Osteoblast (primary cell): Measurements from ENCODE around the gene MYO5C. TPM values are rescaled to one million over a fixed set of nuclear protein-coding genes. Genes with fewer than 3 reads are reported as not detected.

Source experiments
- DNase-seq: peaks from one replicate; pipeline ENCODE4 v3.0.0; 2011; ENCODE audit warnings: low spot score, mixed read lengths; ENCODE audit not compliant: insufficient read length; ENCODE audit errors: missing footprints
- H2AFZ ChIP-seq: 2 replicates; pipeline ENCODE4 v1.6.0; 2011; ENCODE audit warnings: mild to moderate bottlenecking, low read length
- H3K27ac ChIP-seq: 2 replicates; pipeline ENCODE4 v1.5.1; 2011; ENCODE audit warnings: mild to moderate bottlenecking, low read depth, low read length, moderate library complexity
- H3K27me3 ChIP-seq: 2 replicates; pipeline ENCODE4 v1.6.0; 2012; ENCODE audit warnings: mild to moderate bottlenecking, control low read depth, inconsistent platforms, low read length, moderate library complexity; ENCODE audit not compliant: insufficient read depth
- H3K36me3 ChIP-seq: 2 replicates; pipeline ENCODE4 v1.5.1; 2011; ENCODE audit warnings: mild to moderate bottlenecking, low read length, control low read depth, moderate library complexity; ENCODE audit not compliant: insufficient read depth
- H3K4me1 ChIP-seq: 2 replicates; pipeline ENCODE4 v1.5.1; 2011; ENCODE audit warnings: mild to moderate bottlenecking, low read length, control low read depth, moderate library complexity; ENCODE audit not compliant: insufficient read depth
- H3K4me2 ChIP-seq: 2 replicates; pipeline ENCODE4 v1.6.0; 2011; ENCODE audit warnings: mild to moderate bottlenecking, low read length; ENCODE audit not compliant: insufficient read depth
- H3K4me3 ChIP-seq: fragments of 200-600 bp; sonication (generic); 3 replicates; pipeline ENCODE4 v1.5.1; 2012; ENCODE audit warnings: mild to moderate bottlenecking, low read length, inconsistent platforms; ENCODE audit not compliant: insufficient read depth
- H3K79me2 ChIP-seq: 2 replicates; pipeline ENCODE4 v1.6.0; 2012; ENCODE audit warnings: mild to moderate bottlenecking, low read length, control low read depth, inconsistent platforms; ENCODE audit not compliant: insufficient read depth
- H3K9me3 ChIP-seq: 2 replicates; pipeline ENCODE4 v1.5.1; 2011; ENCODE audit warnings: low read depth, low read length, control low read depth
- H4K20me1 ChIP-seq: 2 replicates; pipeline ENCODE4 v1.6.0; 2012; ENCODE audit warnings: mild to moderate bottlenecking, low read length, control low read depth; ENCODE audit not compliant: insufficient read depth
- CTCF ChIP-seq: IDR thresholded peaks from 2 replicates; pipeline ENCODE4 v1.5.1; 2011; ENCODE audit warnings: mild to moderate bottlenecking, low read depth, low read length, moderate library complexity; ENCODE audit errors: extremely low read depth
- small RNA-seq: library from RNA; depleted of rRNA; stranded (forward); fragments of <200 nt; gene quantifications from one replicate; pipeline ENCODE3, GENCODE V24; 2012
- total RNA-seq: library from RNA; depleted of rRNA; stranded (reverse); fragments of >200 nt; gene quantifications from 2 replicates; pipeline ENCODE4 v1.2.3, GENCODE V29; 2012

Gene MYO5C
- total RNA-seq, 1 donor = under 0.01 TPM

DNA sequence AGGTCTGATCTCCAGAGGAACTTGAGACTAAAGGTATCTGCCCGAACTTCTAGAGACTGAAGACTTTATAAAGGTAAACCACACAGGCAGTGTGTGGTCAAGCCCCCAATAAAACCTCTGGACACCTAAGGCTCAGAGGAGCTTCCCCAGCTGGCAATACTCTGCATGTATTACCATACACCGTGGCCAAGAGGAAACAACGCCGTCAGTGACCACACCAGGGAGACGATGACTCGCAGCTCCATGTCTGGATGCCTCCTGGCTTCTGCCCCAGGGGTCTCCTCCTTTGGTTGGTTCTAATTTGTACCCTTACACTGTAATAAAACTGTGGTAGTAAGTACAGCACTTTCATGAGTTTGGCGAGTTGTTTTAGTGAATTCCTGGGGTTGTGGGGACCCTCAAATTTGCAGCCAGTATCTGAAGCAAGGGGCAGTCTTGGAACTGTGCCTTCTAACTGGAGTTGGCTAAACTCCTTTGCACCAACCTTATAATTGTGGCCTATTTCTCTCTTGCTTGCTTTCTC lies 150.9 kb downstream of the MYO5C start:
- Histone ChIP-seq H3K27ac (peak overlapping the region; percentile 72), H3K4me3 (no peak overlapping the region), H4K20me1 (no peaks in the 10 kb centered on the region), H3K27me3 (no peaks in the 10 kb centered on the region), H3K36me3 (peaks cover 3% of the 10 kb centered on the region), H3K4me2 (peak overlapping the region; percentile 44), H2AFZ (peak overlapping the region; percentile 60), H3K4me1 (peaks cover 17% of the 10 kb centered on the region), H3K79me2 (no peaks in the 10 kb centered on the region), H3K9me3 (no peaks in the 10 kb centered on the region)
- DNase-seq = peak; percentile 53
- no peak for TF ChIP-seq CTCF

- TF ChIP-seq CTCF = no peak
- peaks cover 3% of the 10 kb centered on the region for H3K36me3 ChIP-seq
- no peaks in the 10 kb centered on the region for H3K27me3 ChIP-seq
- peak overlapping the region; percentile 72 for H3K27ac ChIP-seq
- no peaks in the 10 kb centered on the region for H3K79me2 ChIP-seq
- H3K4me3 ChIP-seq = no peak overlapping the region
- H2AFZ ChIP-seq = no peak overlapping the region
- peak; percentile 94 for DNase-seq
- H4K20me1 ChIP-seq = no peaks in the 10 kb centered on the region
- H3K4me1 ChIP-seq = peaks cover 17% of the 10 kb centered on the region
- H3K9me3 ChIP-seq = no peaks in the 10 kb centered on the region
- H3K4me2 ChIP-seq = peak overlapping the region; percentile 44
Observed at GRCh38 chr15:52143873-52144272, 151.7 kb downstream of the MYO5C start.

Small RNA genes within 50 kb of the gene (small RNA-seq; reads per million reads assigned to genes)
- not detected for gene MIR1266
- gene RF00019 = not detected

Other genes starting within 250 kb of the MYO5C start
- gene BCL2L10, start 183.0 kb downstream of the MYO5C start, total RNA-seq = not detected in 2 replicates
- 26.4 and 30.4 TPM in 2 replicates for gene GNB5, start 104.4 kb downstream of the MYO5C start, total RNA-seq
- gene MYO5A, start 233.1 kb upstream of the MYO5C start, total RNA-seq = 54.3 and 73.1 TPM in 2 replicates